Measurements from ENCODE around the gene KDM8. TPM values are rescaled to one million over a fixed set of nuclear protein-coding genes. Genes with fewer than 3 reads are reported as not detected.

KDM8 gene
- total RNA-seq, 1 experiment from 2014 or later, result 15.5 TPM

DNA sequence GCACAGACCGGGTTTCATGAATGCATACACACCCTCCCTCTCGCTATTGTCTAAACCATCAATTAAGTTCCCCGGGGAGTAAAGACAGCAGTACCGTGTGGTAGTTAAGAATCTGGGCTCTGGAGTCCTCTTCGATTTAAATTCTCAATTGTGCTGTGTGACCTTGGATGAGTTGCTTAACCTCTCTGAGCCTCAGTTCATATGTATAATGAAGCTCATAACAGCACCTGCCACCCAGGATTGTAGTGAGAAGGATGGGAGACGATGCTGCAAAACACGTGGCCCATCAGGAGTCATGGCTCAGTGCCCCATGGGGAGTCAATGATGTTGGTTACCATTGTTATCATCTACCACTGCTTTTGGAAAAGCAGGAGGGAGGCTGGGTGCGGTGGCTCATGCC, 34.5 kb upstream of the KDM8 start:
- Histone ChIP-seq H3K56ac (ENCODE audit: insufficient read length, low read depth, low read length) (no peak overlapping the region), H3K9ac (ENCODE audit: extremely low read depth, insufficient read length, low read length) (no peak overlapping the region), H3K18ac (ENCODE audit: insufficient read length, low read depth, low read length) (no peak overlapping the region), H3K27ac (ENCODE audit: insufficient read length, low read depth, low read length) (no peak overlapping the region), H4K5ac (ENCODE audit: insufficient read length, low read depth, low read length) (no peak overlapping the region), H3K14ac (ENCODE audit: insufficient read depth, low read length) (no peak overlapping the region), H2AK5ac (ENCODE audit: insufficient read length, low read length) (no peak overlapping the region), H4K8ac (replicated peaks; ENCODE audit: insufficient read length, low read depth, low read length) (no peak overlapping the region), H3K4me1 (ENCODE audit: insufficient read depth, low read length) (no peaks in the 10 kb centered on the region), H3K23me2 (ENCODE audit: insufficient read length, low read depth, low read length, poor library complexity, severe bottlenecking) (no peaks in the 10 kb centered on the region), H3K79me1 (ENCODE audit: insufficient read depth, low read depth, low read length, poor library complexity, severe bottlenecking) (no peaks in the 10 kb centered on the region), H3K9me3 (ENCODE audit: control insufficient read depth, low read depth, low read length) (no peaks in the 10 kb centered on the region), H3T11ph (ENCODE audit: low read length) (no peak overlapping the region), H3K27me3 (ENCODE audit: insufficient read depth, low read length) (no peaks in the 10 kb centered on the region), H2BK12ac (ENCODE audit: insufficient read length, low read depth, low read length) (no peak overlapping the region), H3K79me2 (ENCODE audit: insufficient read depth, low read length) (no peaks in the 10 kb centered on the region), H4K20me1 (ENCODE audit: control insufficient read depth, insufficient read depth, insufficient read length) (no peaks in the 10 kb centered on the region), H3K23ac (ENCODE audit: insufficient read length, low read depth, low read length) (no peak overlapping the region), H3K4ac (ENCODE audit: low read depth, low read length) (no peak overlapping the region), H2BK20ac (ENCODE audit: low read depth, low read length, poor library complexity, severe bottlenecking) (no peak overlapping the region), H2AFZ (ENCODE audit: low read length) (no peak overlapping the region), H2BK120ac (ENCODE audit: low read depth, low read length, poor library complexity, severe bottlenecking) (no peak overlapping the region), H3K4me2 (ENCODE audit: insufficient read depth, insufficient read length, low read length) (no peak overlapping the region), H2BK5ac (ENCODE audit: insufficient read length, low read length) (no peak overlapping the region), H2BK15ac (ENCODE audit: low read depth, low read length) (no peak overlapping the region), H4K91ac (ENCODE audit: insufficient read length, low read depth, low read length) (no peak overlapping the region)
- no peak for DNase-seq
- Mint-ChIP-seq H3K4me3 (no peak overlapping the region), H3K9me3 (peaks cover 3 to 10% of the 10 kb centered on the region in 2 experiments; a peak in 3 of 5 replicates), H3K27me3 (ENCODE audit: low read depth) (no peaks in the 10 kb centered on the region; the same call in 1 of the 2 replicates), H3K27ac (no peak overlapping the region), H3K4me1 (no peaks in the 10 kb centered on the region), H3K36me3 (ENCODE audit: insufficient read depth in 1 of 3, low read depth in 3 of 3) (no peaks in the 10 kb centered on the region)
- TF ChIP-seq, protein P1, sequence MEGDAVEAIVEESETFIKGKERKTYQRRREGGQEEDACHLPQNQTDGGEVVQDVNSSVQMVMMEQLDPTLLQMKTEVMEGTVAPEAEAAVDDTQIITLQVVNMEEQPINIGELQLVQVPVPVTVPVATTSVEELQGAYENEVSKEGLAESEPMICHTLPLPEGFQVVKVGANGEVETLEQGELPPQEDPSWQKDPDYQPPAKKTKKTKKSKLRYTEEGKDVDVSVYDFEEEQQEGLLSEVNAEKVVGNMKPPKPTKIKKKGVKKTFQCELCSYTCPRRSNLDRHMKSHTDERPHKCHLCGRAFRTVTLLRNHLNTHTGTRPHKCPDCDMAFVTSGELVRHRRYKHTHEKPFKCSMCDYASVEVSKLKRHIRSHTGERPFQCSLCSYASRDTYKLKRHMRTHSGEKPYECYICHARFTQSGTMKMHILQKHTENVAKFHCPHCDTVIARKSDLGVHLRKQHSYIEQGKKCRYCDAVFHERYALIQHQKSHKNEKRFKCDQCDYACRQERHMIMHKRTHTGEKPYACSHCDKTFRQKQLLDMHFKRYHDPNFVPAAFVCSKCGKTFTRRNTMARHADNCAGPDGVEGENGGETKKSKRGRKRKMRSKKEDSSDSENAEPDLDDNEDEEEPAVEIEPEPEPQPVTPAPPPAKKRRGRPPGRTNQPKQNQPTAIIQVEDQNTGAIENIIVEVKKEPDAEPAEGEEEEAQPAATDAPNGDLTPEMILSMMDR (conservative IDR thresholded peaks at IDR 0.05), result no peak
- WGBS (ENCODE audit: extremely low coverage, insufficient read length, low lambda C conversion rate), result no CpG with 5 or more reads among the region's 8 CpGs
